Measurements from ENCODE around the gene UNC5C. TPM values are rescaled to one million over a fixed set of nuclear protein-coding genes. Genes with fewer than 3 reads are reported as not detected.

Gene UNC5C
- polyA plus RNA-seq, 1 donor = 4.1 TPM

DNA sequence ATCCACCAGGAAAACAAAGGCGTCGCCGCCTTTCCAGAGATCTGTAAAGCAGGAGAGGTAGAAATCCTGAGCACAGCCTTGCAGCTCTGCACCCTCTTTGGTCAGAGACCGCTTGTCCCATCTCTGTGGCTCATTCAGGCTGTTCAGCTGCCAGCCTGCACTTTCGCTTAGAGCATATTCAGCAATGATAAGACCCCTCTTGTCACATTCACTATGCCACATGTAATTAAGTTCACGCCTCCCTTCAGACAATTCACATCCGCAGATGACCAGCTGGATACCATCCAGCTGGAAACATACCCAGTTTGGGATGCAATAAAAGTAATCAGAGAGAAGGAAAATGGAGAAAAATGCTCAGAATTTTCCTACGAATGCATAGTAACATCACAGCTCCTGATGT lies 335.4 kb downstream of the UNC5C start:
- Histone ChIP-seq H3K9me3 (ENCODE audit: control insufficient read depth, low read depth, low read length) (no peaks in the 10 kb centered on the region), H3K27ac (ENCODE audit: low read length) (no peak overlapping the region), H3K4me1 (ENCODE audit: control insufficient read depth, insufficient read depth, low read length) (no peaks in the 10 kb centered on the region), H3K36me3 (ENCODE audit: control insufficient read depth, insufficient read depth, low read length) (no peaks in the 10 kb centered on the region), H3K27me3 (ENCODE audit: control insufficient read depth, insufficient read depth, low read length) (peaks cover 6% of the 10 kb centered on the region), H3K4me3 (ENCODE audit: low read length) (no peak overlapping the region)
- DNase-seq = no peak
- WGBS (ENCODE audit: insufficient coverage, low lambda C conversion rate) = no CpG with 5 or more reads among the region's 8 CpGs

DNA sequence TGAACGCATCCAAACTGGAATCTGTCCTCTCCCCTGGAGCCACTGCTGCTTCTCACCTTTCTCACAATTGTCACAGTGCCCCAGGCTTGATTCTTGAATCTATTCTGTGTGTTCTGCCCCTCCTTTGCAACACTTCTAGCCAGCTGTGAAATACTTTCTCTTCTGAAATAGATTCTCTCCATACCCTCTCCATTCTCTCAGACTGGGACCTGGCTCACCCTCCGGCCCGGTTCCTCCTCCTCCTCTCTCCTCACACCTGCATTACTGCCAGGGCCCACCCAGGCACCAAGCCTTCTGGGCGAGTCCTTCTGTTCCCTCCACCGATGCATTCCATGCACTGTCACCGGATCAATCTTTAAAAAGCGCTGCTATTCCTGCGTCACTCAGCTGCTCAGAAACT lies 336.1 kb downstream of the UNC5C start:
- no peaks in the 10 kb centered on the region for H3K9me3 ChIP-seq (ENCODE audit: control insufficient read depth, low read depth, low read length)
- no peaks in the 10 kb centered on the region for H3K36me3 ChIP-seq (ENCODE audit: control insufficient read depth, insufficient read depth, low read length)
- WGBS (ENCODE audit: insufficient coverage, low lambda C conversion rate) = 60% methylated on average over 2 of the region's 8 CpGs
- no peak overlapping the region for H3K27ac ChIP-seq (ENCODE audit: low read length)
- H3K4me3 ChIP-seq (ENCODE audit: low read length) = no peak overlapping the region
- no peaks in the 10 kb centered on the region for H3K4me1 ChIP-seq (ENCODE audit: control insufficient read depth, insufficient read depth, low read length)
- H3K27me3 ChIP-seq (ENCODE audit: control insufficient read depth, insufficient read depth, low read length) = peaks cover 6% of the 10 kb centered on the region
- DNase-seq = no peak

DNA sequence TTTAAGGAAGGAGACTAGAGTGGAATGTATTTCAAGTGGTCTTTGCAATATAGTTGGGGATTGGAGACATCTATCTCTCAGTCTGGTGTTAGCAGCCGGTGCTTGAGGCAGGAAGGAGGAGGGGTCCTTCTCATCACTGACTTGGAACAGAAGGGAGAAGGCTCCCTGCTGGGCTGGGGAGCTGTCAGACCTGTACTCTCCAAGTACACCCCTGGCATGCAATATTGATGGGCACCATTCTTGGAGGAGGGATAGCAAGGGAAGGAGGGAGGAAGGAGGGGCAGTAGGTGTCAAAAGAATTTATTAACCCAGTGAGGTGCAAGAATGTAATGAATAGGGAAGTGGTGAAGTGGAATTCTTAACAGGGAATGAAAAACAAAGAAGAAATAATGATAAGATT lies 338.8 kb downstream of the UNC5C start:
- Histone ChIP-seq H3K27ac (ENCODE audit: low read length) (no peak overlapping the region), H3K9me3 (ENCODE audit: control insufficient read depth, low read depth, low read length) (no peaks in the 10 kb centered on the region), H3K4me3 (ENCODE audit: low read length) (no peak overlapping the region), H3K27me3 (ENCODE audit: control insufficient read depth, insufficient read depth, low read length) (peaks cover 8% of the 10 kb centered on the region), H3K36me3 (ENCODE audit: control insufficient read depth, insufficient read depth, low read length) (no peaks in the 10 kb centered on the region), H3K4me1 (ENCODE audit: control insufficient read depth, insufficient read depth, low read length) (no peaks in the 10 kb centered on the region)
- WGBS (ENCODE audit: insufficient coverage, low lambda C conversion rate) = no CpG with 5 or more reads among the region's 1 CpG
- no peak for DNase-seq

DNA sequence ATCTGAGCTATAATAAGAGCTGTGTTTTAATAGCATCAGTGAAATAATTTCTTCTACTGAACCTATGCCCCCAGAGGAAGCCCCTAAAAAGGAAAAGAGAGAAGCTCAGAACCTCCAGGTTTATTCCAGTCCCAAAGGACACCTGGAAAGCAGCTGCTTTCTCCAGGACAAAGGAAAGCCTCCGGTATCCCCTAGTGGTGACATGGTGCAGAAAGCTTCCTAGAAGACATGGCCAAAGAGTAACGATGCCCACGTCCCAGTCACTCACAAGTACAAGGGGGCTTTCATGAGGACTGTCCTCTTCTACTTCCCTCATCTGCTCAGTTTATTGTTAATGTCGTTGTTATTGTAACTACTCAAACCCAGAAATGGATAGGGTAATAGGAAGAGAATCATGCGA lies 343.9 kb downstream of the UNC5C start:
- no peaks in the 10 kb centered on the region for H3K9me3 ChIP-seq (ENCODE audit: control insufficient read depth, low read depth, low read length)

DNA sequence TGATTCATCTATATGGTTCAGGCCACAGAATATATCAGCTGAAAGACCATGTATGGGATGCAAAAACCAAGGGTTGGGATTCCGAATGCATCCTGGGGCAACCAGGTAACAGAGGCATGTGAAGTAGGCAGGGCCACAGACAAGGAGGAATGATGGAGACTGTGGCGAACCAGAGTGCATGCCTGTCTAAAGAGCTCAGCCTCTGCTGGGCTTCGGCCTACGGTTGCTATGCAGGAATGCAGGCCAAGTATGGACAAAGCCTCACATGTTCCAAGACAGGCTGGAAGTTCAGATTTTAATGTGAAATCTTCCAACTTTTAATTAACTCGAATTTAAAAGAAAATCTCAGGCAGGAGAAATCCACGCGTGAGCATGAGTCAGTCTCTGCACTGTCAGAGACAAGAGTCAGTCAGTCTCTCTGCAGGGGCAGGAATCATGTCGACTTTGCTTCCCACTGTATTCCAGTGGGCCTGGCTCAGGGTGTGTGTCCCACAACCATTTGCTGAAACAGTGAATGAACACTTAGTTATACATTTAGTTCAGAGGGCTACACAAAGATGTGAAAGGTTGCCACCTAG lies 344.4 kb downstream of the UNC5C start:
- DNase-seq = no peak

More for the DNA sequence above, 343.9 kb downstream of the UNC5C start:
- DNase-seq = no peak
- Histone ChIP-seq H3K27ac (ENCODE audit: low read length) (no peak overlapping the region), H3K36me3 (ENCODE audit: control insufficient read depth, insufficient read depth, low read length) (no peaks in the 10 kb centered on the region), H3K27me3 (ENCODE audit: control insufficient read depth, insufficient read depth, low read length) (peaks cover 5% of the 10 kb centered on the region), H3K4me1 (ENCODE audit: control insufficient read depth, insufficient read depth, low read length) (no peaks in the 10 kb centered on the region), H3K4me3 (ENCODE audit: low read length) (no peak overlapping the region)
- 62% methylated on average over 2 of the region's 5 CpGs for WGBS (ENCODE audit: insufficient coverage, low lambda C conversion rate)

DNA sequence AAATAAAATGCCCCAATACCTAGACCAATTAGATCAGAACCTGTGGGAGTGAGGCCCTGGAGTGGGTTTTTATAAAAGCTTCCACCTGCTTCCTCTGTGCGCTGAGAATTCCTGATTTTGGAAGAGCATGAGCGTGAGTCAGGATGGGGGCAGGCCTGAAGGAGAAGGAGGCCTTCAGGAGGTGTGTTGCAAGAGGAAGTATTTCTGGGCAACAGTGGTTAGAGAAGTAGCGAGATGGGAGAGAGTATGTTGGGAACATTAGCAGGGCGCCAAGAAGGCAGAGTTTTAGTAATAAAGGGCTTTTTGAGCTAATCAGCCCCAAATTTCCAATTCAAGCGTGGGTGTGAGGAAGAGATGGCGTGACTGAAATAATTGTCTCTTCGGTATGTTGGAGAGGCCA lies 349.8 kb downstream of the UNC5C start:
- H3K36me3 ChIP-seq (ENCODE audit: control insufficient read depth, insufficient read depth, low read length) = no peaks in the 10 kb centered on the region
- H3K9me3 ChIP-seq (ENCODE audit: control insufficient read depth, low read depth, low read length) = no peaks in the 10 kb centered on the region
- no peak overlapping the region for H3K4me3 ChIP-seq (ENCODE audit: low read length)
- no peak for DNase-seq
- no peaks in the 10 kb centered on the region for H3K27me3 ChIP-seq (ENCODE audit: control insufficient read depth, insufficient read depth, low read length)
- H3K27ac ChIP-seq (ENCODE audit: low read length) = no peak overlapping the region
- 94% methylated on average over 2 of the region's 7 CpGs for WGBS (ENCODE audit: insufficient coverage, low lambda C conversion rate)
- no peaks in the 10 kb centered on the region for H3K4me1 ChIP-seq (ENCODE audit: control insufficient read depth, insufficient read depth, low read length)

More for the DNA sequence above, 344.4 kb downstream of the UNC5C start:
- H3K36me3 ChIP-seq (ENCODE audit: control insufficient read depth, insufficient read depth, low read length) = no peaks in the 10 kb centered on the region
- peaks cover 5% of the 10 kb centered on the region for H3K27me3 ChIP-seq (ENCODE audit: control insufficient read depth, insufficient read depth, low read length)
- H3K27ac ChIP-seq (ENCODE audit: low read length) = no peak overlapping the region
- no CpG with 5 or more reads among the region's 8 CpGs for WGBS (ENCODE audit: insufficient coverage, low lambda C conversion rate)
- H3K4me1 ChIP-seq (ENCODE audit: control insufficient read depth, insufficient read depth, low read length) = no peaks in the 10 kb centered on the region
- no peaks in the 10 kb centered on the region for H3K9me3 ChIP-seq (ENCODE audit: control insufficient read depth, low read depth, low read length)
- H3K4me3 ChIP-seq (ENCODE audit: low read length) = no peak overlapping the region

DNA sequence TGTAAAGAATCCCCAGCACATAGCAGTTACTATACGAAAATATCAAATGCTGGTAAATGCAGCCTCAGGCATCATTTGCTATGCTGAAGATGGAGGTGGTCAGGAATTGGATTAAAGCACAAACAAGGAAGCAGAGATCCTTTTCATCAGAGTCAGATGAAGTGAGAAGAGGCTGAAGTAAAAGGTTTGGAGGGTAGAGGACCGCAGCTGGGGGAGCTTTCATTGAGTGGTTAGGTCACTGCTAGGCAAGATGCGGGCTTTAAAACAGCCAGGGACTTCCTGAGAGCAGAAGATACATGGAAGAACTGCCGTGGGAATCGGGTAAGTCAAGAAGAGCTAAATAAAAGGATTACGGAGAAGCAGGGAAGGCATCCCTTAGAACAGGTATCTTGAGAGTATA lies 351.4 kb downstream of the UNC5C start:
- Histone ChIP-seq H3K4me3 (ENCODE audit: low read length) (no peak overlapping the region), H3K9me3 (ENCODE audit: control insufficient read depth, low read depth, low read length) (no peaks in the 10 kb centered on the region), H3K4me1 (ENCODE audit: control insufficient read depth, insufficient read depth, low read length) (no peaks in the 10 kb centered on the region), H3K27me3 (ENCODE audit: control insufficient read depth, insufficient read depth, low read length) (no peaks in the 10 kb centered on the region), H3K36me3 (ENCODE audit: control insufficient read depth, insufficient read depth, low read length) (no peaks in the 10 kb centered on the region), H3K27ac (ENCODE audit: low read length) (no peak overlapping the region)
- WGBS (ENCODE audit: insufficient coverage, low lambda C conversion rate) = no CpG with 5 or more reads among the region's 6 CpGs
- no peak for DNase-seq

DNA sequence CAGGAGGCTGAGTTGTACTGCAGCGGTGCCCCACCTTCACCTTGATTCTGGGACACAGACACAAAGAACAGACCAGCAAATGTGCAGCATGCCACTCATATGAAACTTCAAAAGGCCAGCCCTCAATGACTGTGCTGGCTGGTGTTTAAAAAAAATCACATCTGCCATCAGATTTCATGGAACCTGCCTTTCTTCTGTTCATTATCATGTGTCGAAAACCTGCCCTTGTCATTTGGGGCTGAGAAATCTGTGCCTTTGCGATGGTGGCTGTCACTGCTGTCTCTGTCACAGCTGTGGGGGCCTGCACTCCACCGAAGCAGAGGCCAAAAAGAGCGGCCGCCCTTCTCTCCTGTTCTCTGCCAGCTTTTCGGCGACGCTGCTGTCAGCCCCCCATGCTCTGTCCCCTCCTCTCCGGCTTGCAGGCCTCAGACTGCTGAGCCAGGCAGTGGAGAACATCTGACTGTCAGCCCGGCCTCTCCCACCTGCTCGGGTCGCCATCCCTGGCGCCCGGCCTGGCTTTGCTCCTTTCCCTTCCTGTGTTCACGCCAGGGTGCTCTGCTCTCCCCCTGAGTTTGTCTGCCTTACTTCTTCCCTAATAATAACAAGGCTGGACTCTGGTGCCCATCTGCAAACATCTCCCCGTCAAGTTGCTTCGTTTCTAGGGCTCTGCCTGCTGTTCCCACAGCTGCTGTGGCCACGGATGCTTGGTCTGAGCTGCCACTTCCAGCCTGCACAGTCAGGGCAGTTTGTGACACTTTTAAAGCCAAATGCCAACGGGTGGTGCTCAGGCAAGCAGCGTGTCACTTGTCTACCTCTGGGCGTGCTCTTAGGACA lies 355.2 kb downstream of the UNC5C start:
- no peaks in the 10 kb centered on the region for H3K27me3 ChIP-seq (ENCODE audit: control insufficient read depth, insufficient read depth, low read length)
- 100% methylated on average over 1 of the region's 22 CpGs for WGBS (ENCODE audit: insufficient coverage, low lambda C conversion rate)
- no peaks in the 10 kb centered on the region for H3K4me1 ChIP-seq (ENCODE audit: control insufficient read depth, insufficient read depth, low read length)
- H3K36me3 ChIP-seq (ENCODE audit: control insufficient read depth, insufficient read depth, low read length) = no peaks in the 10 kb centered on the region
- H3K27ac ChIP-seq (ENCODE audit: low read length) = no peak overlapping the region
- DNase-seq = no peak
- H3K4me3 ChIP-seq (ENCODE audit: low read length) = no peak overlapping the region
- no peaks in the 10 kb centered on the region for H3K9me3 ChIP-seq (ENCODE audit: control insufficient read depth, low read depth, low read length)

DNA sequence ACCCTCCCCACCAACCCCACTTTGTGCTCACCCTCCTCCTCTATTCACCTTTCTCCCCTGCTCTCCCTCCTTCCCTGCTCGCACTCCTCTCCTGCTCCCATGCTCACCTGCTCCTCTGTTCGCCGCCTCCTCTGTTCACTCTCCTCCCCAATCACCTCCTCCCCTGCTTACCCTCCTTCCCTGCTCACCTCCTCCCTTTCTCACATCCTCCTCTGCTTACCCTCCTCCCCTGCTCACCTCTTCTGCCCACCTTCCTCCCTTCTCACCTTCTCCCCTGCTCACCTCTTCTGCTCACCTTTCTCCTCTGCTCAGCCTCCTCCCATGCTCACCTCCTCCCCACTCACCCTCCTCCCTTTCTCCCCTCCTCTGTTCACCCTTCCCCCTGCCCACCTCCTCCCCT lies 357.2 kb downstream of the UNC5C start:
- DNase-seq = no peak
- Histone ChIP-seq H3K9me3 (ENCODE audit: control insufficient read depth, low read depth, low read length) (no peaks in the 10 kb centered on the region), H3K4me3 (ENCODE audit: low read length) (no peak overlapping the region), H3K36me3 (ENCODE audit: control insufficient read depth, insufficient read depth, low read length) (no peaks in the 10 kb centered on the region), H3K4me1 (ENCODE audit: control insufficient read depth, insufficient read depth, low read length) (no peaks in the 10 kb centered on the region), H3K27me3 (ENCODE audit: control insufficient read depth, insufficient read depth, low read length) (no peaks in the 10 kb centered on the region), H3K27ac (ENCODE audit: low read length) (no peak overlapping the region)
- 87% methylated on average over 3 of the region's 3 CpGs for WGBS (ENCODE audit: insufficient coverage, low lambda C conversion rate)

DNA sequence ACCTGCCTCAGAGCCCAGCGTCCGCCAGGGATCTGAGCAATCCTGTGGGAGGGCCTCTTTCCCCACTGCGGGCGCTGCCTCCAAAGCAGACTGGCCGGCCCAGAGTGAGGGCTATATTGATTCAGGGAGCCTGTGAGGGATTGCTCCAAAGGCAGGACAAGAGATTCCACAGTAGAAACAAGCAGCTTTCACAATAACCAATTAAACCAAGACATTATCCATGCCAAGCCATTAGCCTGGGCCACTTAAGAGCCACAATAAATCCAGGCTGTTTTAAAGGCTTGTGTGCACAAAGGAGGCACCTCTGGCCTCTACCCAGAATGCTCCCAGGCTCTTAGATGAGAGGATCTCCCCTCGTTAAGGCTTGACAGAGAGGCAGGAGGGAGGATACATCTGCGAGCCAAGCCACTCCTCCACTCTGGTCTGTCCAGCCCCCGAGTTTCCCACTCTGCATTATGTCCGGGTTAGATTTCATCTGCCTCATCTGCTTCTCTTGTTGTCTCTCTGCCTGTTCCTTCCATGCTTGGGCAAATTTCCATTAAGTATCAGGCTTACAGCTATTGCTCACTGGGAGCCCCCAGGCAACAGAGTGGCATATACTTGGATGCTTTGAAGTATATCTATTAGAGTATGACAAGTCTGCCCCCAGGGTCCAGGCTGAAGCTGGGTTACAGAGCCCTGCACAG lies 357.9 kb downstream of the UNC5C start:
- Histone ChIP-seq H3K36me3 (ENCODE audit: control insufficient read depth, insufficient read depth, low read length) (no peaks in the 10 kb centered on the region), H3K9me3 (ENCODE audit: control insufficient read depth, low read depth, low read length) (no peaks in the 10 kb centered on the region), H3K27ac (ENCODE audit: low read length) (no peak overlapping the region), H3K4me3 (ENCODE audit: low read length) (no peak overlapping the region), H3K4me1 (ENCODE audit: control insufficient read depth, insufficient read depth, low read length) (no peaks in the 10 kb centered on the region), H3K27me3 (ENCODE audit: control insufficient read depth, insufficient read depth, low read length) (no peaks in the 10 kb centered on the region)
- no peak for DNase-seq
- no CpG with 5 or more reads among the region's 9 CpGs for WGBS (ENCODE audit: insufficient coverage, low lambda C conversion rate)

Data from large intestine (tissue), 3 donors.